Peyer's patch (tissue), 4 donors: ENCODE measurements around the gene AMOT. TPM values are rescaled to one million over a fixed set of nuclear protein-coding genes. Genes with fewer than 3 reads are reported as not detected.

ENCODE experiments used
- DNase-seq, 3 donors: peaks; one replicate each; pipeline ENCODE4 v3.0.0-alpha.2; 2017 to 2019
- H3K27ac ChIP-seq, 4 donors: fragments of 200-600 bp; sonication (generic); one replicate each; pipeline ENCODE4 v1.5.1; 2016 to 2019
- H3K27me3 ChIP-seq, 2 donors: fragments of 200-600 bp; sonication (generic); one replicate each; pipeline ENCODE4 v1.5.1; 2019
- H3K36me3 ChIP-seq, 3 donors: fragments of 200-600 bp; sonication (generic); one replicate each; pipeline ENCODE4 v1.5.1; 2016 to 2019
- H3K4me1 ChIP-seq, 4 donors: fragments of 200-600 bp; sonication (generic); one replicate each; pipeline ENCODE4 v1.5.1; 2016 to 2019
- H3K4me3 ChIP-seq, 4 donors: fragments of 200-600 bp; sonication (generic); 1 replicate in 3 of 4; 2 replicates in 1 of 4; pipeline ENCODE4 v1.5.1; 2016 to 2019; ENCODE audit warnings: mild to moderate bottlenecking in 1 of 4
- H3K9me3 ChIP-seq, 4 donors: fragments of 200-600 bp; sonication (generic); one replicate each; pipeline ENCODE4 v1.5.1; 2016 to 2019; ENCODE audit warnings: mild to moderate bottlenecking in 1 of 4
- CTCF ChIP-seq, 6 experiments: fragments of 450-650 bp in 4 of 6; fragments of 200-600 bp in 2 of 6; sonication (generic) in 1 of 6; IDR thresholded peaks; one replicate each; pipeline ENCODE4 v1.5.1; 2017 to 2019; ENCODE audit warnings: antibody characterized with exemption in 6 of 6, mild to moderate bottlenecking in 3 of 6, moderate library complexity in 1 of 6
- POLR2A ChIP-seq, 2 donors: fragments of 450-650 bp; IDR thresholded peaks; one replicate each; pipeline ENCODE4 v1.5.1; 2017; ENCODE audit warnings: antibody characterized with exemption in 2 of 2, mild to moderate bottlenecking in 2 of 2, moderate library complexity in 2 of 2
- total RNA-seq, 4 donors: library from RNA; depleted of rRNA; stranded (reverse); fragments of >200 nt; gene quantifications; one replicate each; pipeline ENCODE4 v1.1.0, GENCODE V29; 2016

AMOT gene
- total RNA-seq, 4 donors from 2014 or later, result 8.3 to 43.8 (median 18.0) TPM

GRCh38 chrX:112819813-112820212 lies 20.8 kb downstream of the AMOT start:
- Histone ChIP-seq H3K36me3 (no peaks in the 10 kb centered on the region), H3K27me3 (no peaks in the 10 kb centered on the region), H3K4me3 (no peak overlapping the region), H3K4me1 (no peaks in the 10 kb centered on the region), H3K9me3 (no peaks in the 10 kb centered on the region), H3K27ac (peak overlapping the region in 1 of 4 donors; percentile 13)
- no peak for DNase-seq
- no peak for TF ChIP-seq POLR2A (IDR thresholded peaks at IDR 0.05)
- TF ChIP-seq CTCF (IDR thresholded peaks at IDR 0.05), result no peak

DNA sequence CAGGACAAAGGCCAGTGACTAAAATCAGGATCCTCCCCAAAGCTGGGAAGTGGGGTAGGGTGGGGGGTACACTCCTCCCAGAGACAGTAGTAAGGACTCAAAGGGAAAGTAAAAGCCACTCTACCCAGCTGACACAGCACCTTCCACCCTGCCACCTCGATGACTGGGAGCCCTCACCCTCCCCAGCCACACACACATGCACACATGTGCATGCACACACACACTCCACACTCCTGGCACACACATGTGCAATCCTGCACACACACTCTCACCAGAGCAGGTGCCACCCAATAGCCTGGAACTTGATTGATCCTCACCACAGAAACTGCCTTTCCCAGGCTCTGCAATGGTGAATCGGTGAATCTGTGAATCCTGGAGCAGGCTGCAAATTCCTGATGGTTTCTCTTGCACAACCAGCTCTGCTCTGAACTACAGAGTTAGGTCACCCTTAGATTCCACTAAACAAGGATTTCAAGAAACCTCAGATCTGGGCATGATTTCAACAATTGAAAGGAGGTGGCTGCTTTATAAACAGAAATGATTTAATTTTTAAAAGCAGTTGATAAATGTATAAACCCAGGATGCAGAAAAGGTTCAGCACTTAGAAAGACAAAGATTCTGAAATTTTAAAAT lies 21.5 kb downstream of the AMOT start:
- TF ChIP-seq POLR2A (IDR thresholded peaks at IDR 0.05) (no peak), CTCF (IDR thresholded peaks at IDR 0.05) (no peak)
- H3K36me3 ChIP-seq, result no peaks in the 10 kb centered on the region
- H3K4me3 ChIP-seq, result peak overlapping the region in 2 of 4 donors; percentile 24 to 29
- H3K9me3 ChIP-seq, result no peaks in the 10 kb centered on the region
- peak in 1 of 3 donors; percentile 52 for DNase-seq
- H3K27ac ChIP-seq, result peak overlapping the region in 1 of 4 donors; percentile 43
- H3K4me1 ChIP-seq, result no peaks in the 10 kb centered on the region
- H3K27me3 ChIP-seq, result no peaks in the 10 kb centered on the region

DNA sequence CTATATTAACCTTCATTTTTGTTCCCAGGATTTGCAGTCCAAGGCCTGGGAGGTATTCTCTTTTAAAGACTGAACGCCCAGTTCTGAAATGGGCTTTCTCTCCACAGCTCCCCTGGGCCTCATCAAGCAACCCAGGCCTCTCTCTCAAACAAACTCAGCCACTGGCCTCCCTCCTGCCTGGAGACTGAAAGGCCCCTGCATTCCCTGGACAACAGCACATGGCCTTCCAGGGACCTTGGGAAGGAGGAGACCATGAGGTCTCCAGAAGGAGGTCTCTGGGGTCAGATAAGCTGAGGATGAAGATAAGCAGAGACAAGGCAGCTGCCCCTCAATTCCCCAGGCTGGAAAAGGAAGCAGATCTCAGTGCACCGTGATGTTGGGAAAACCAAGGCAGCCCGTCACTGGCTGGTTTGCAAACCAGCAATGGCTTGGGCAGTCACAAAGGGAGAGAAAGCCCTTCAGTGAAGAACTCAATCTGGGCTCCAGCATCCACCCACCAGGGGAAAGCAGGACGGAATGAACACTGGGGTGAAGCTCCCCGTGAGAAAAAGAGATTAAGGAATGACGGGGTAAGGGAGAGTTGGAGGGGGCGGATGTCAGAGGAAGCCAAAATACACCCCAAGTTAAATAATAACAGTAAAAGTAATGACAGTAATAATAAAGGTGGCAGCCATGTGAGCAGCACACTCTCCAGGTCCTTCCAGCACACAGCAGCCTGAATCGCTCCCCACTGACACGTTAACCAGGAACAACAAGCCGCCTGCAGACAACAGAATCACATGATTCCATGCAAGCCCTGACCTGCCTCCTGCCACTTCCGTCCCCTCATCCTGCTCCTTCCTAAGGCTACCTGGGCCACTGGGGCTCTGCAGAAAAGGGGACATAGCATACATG lies 22.3 kb downstream of the AMOT start:
- H3K27ac ChIP-seq, result peak overlapping the region in 1 of 4 donors; percentile 43
- TF ChIP-seq POLR2A (IDR thresholded peaks at IDR 0.05), result no peak
- no peak for TF ChIP-seq CTCF (IDR thresholded peaks at IDR 0.05)
- no peaks in the 10 kb centered on the region for H3K9me3 ChIP-seq
- no peak for DNase-seq
- no peaks in the 10 kb centered on the region for H3K36me3 ChIP-seq
- peak overlapping the region in 2 of 4 donors; percentile 24 to 29 for H3K4me3 ChIP-seq
- H3K4me1 ChIP-seq, result no peaks in the 10 kb centered on the region
- H3K27me3 ChIP-seq, result no peaks in the 10 kb centered on the region

DNA sequence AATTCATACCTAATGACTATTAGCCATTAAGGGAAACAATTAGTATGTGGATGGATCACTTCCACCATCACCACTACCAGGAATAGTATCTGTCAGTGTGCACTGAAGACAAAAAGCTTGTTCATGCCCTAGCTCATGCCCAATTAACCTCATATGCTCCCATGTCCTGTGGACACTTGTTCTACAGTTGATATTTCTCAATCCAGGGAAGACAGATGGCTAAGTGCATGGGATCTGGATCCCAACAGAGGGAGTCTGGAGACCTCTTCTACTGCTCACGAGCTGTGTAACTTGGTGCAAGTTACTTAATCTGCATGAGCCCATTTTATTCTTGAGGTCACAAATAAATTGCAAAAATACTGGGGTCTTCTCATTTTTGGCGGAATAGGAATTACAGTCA lies 23.7 kb downstream of the AMOT start:
- no peak for TF ChIP-seq CTCF (IDR thresholded peaks at IDR 0.05)
- TF ChIP-seq POLR2A (IDR thresholded peaks at IDR 0.05), result no peak
- no peaks in the 10 kb centered on the region for H3K27me3 ChIP-seq
- H3K27ac ChIP-seq, result no peak overlapping the region
- no peaks in the 10 kb centered on the region for H3K36me3 ChIP-seq
- DNase-seq, result no peak
- H3K4me3 ChIP-seq, result no peak overlapping the region
- H3K4me1 ChIP-seq, result no peaks in the 10 kb centered on the region
- no peaks in the 10 kb centered on the region for H3K9me3 ChIP-seq

- Histone ChIP-seq H3K4me1 (no peaks in the 10 kb centered on the region), H3K27me3 (no peaks in the 10 kb centered on the region), H3K36me3 (no peaks in the 10 kb centered on the region), H3K9me3 (no peaks in the 10 kb centered on the region), H3K4me3 (no peak overlapping the region), H3K27ac (no peak overlapping the region)
- TF ChIP-seq POLR2A (IDR thresholded peaks at IDR 0.05) (no peak), CTCF (IDR thresholded peaks at IDR 0.05) (no peak)
- DNase-seq, result no peak
Observed at GRCh38 chrX:112814496-112814895, 26.1 kb downstream of the AMOT start.
